CD4-positive, alpha-beta T cell treated with Interleukin-6 at 100 ng/mL for 8 hours (primary cell): Measurements from ENCODE around the gene MISP.
"Not testable (repeated sequence)": the region's sequence is repeated elsewhere in the genome, so short reads cannot be mapped to it uniquely, and the experiment has no call there.

ENCODE experiments used
- DNase-seq: peaks from one replicate; pipeline ENCODE4 v3.0.0-alpha.2; 2020; ENCODE audit warnings: mixed read lengths, low spot score

The MISP gene

GRCh38 chr19:723714-724113, 27.2 kb upstream of the MISP start:
- DNase-seq, result no peak

- DNase-seq, result no peak
Measured at GRCh38 chr19:725461-726089, 25.3 kb upstream of the MISP start.

- DNase-seq, result no peak
Measured at GRCh38 chr19:726993-727956, 23.6 kb upstream of the MISP start.

GRCh38 chr19:728011-728410, 22.9 kb upstream of the MISP start:
- no peak for DNase-seq

GRCh38 chr19:729564-729963, 21.3 kb upstream of the MISP start:
- DNase-seq, result not testable (repeated sequence)

GRCh38 chr19:729965-730668, 20.8 kb upstream of the MISP start:
- no peak for DNase-seq

GRCh38 chr19:731000-731399, 19.9 kb upstream of the MISP start:
- DNase-seq, result no peak

- no peak for DNase-seq
Measured at GRCh38 chr19:732148-733069, 18.5 kb upstream of the MISP start.

- DNase-seq, result no peak
Measured at GRCh38 chr19:734716-735115, 16.2 kb upstream of the MISP start.

GRCh38 chr19:736125-736524, 14.8 kb upstream of the MISP start:
- DNase-seq, result no peak

- DNase-seq, result peak; percentile 42
Measured at GRCh38 chr19:737591-738093, 13.3 kb upstream of the MISP start.

- DNase-seq, result no peak
Measured at GRCh38 chr19:738509-739128, 12.3 kb upstream of the MISP start.

GRCh38 chr19:739998-740715, 10.8 kb upstream of the MISP start:
- DNase-seq, result no peak

- DNase-seq, result not testable (repeated sequence)
Measured at GRCh38 chr19:740816-741505, 10.0 kb upstream of the MISP start.

GRCh38 chr19:741506-742131, 9.3 kb upstream of the MISP start:
- DNase-seq, result no peak

GRCh38 chr19:742540-743075, 8.3 kb upstream of the MISP start:
- DNase-seq, result no peak

- DNase-seq, result no peak
Measured at GRCh38 chr19:743168-743687, 7.7 kb upstream of the MISP start.

- not testable (repeated sequence) for DNase-seq
Measured at GRCh38 chr19:745138-745537, 5.8 kb upstream of the MISP start.
